GM19025 (cell line): ENCODE data around the gene IPO9.

Experiments used
- ATAC-seq: cut with Tn5 transposase; IDR thresholded peaks from one replicate; pipeline ENCODE4 v1.9.1; 2021; ENCODE audit warnings: mild to moderate bottlenecking, low read depth, moderate library complexity; ENCODE audit not compliant: unreplicated experiment

Gene IPO9

GRCh38 chr1:201828820-201829774 lies at the start of gene IPO9:
IPO9 (plus strand) TSS chr1:201829157; CDS start chr1:201829210, 53 bp downstream.
- peak; percentile 90 for ATAC-seq

- no peak for ATAC-seq
These were observed 49.5 kb upstream of the IPO9 start for GRCh38 chr1:201779351-201779880.

- no peak for ATAC-seq
These were observed 48.0 kb upstream of the IPO9 start for GRCh38 chr1:201780952-201781351.

- ATAC-seq: no peak
These were observed 47.5 kb upstream of the IPO9 start for GRCh38 chr1:201781437-201781836.

- ATAC-seq: no peak
These were observed 46.6 kb upstream of the IPO9 start for GRCh38 chr1:201782353-201782752.

- no peak for ATAC-seq
These were observed 45.9 kb upstream of the IPO9 start for GRCh38 chr1:201783058-201783457.

GRCh38 chr1:201783572-201783971 lies 45.4 kb upstream of the IPO9 start:
- ATAC-seq: no peak

GRCh38 chr1:201785291-201785690 lies 43.7 kb upstream of the IPO9 start:
- no peak for ATAC-seq

GRCh38 chr1:201786824-201787223 lies 42.1 kb upstream of the IPO9 start:
- no peak for ATAC-seq

- no peak for ATAC-seq
These were observed 40.7 kb upstream of the IPO9 start for GRCh38 chr1:201788296-201788695.

GRCh38 chr1:201789245-201789644 lies 39.7 kb upstream of the IPO9 start:
- ATAC-seq: no peak

GRCh38 chr1:201790261-201790660 lies 38.7 kb upstream of the IPO9 start:
- no peak for ATAC-seq

GRCh38 chr1:201791051-201791778 lies 37.7 kb upstream of the IPO9 start:
- no peak for ATAC-seq

- ATAC-seq: no peak
These were observed 37.2 kb upstream of the IPO9 start for GRCh38 chr1:201791779-201792173.

- no peak for ATAC-seq
These were observed 36.2 kb upstream of the IPO9 start for GRCh38 chr1:201792534-201793305.

- no peak for ATAC-seq
These were observed 35.5 kb upstream of the IPO9 start for GRCh38 chr1:201793306-201793925.

- ATAC-seq: no peak
These were observed 33.9 kb upstream of the IPO9 start for GRCh38 chr1:201795066-201795465.

GRCh38 chr1:201800246-201800645 lies 28.7 kb upstream of the IPO9 start:
- ATAC-seq: no peak

- no peak for ATAC-seq
These were observed 22.2 kb upstream of the IPO9 start for GRCh38 chr1:201806801-201807200.

GRCh38 chr1:201807958-201808632 lies 20.9 kb upstream of the IPO9 start:
- no peak for ATAC-seq
